GM23338 (cell line): ENCODE measurements around the gene MAPKAPK3.

Experiments used
- CREB1 ChIP-seq: fragments of 250-450 bp; sonication (Bioruptor Pico); IDR thresholded peaks from 2 replicates; pipeline ENCODE4 v1.5.0; 2020; ENCODE audit warnings: low read depth, mild to moderate bottlenecking, moderate library complexity
- EZH2 ChIP-seq: fragments of 200-600 bp; sonication (generic); IDR thresholded peaks from one replicate; pipeline ENCODE4 v1.8.0; 2017; ENCODE audit warnings: antibody characterized with exemption, mild to moderate bottlenecking, low read depth; ENCODE audit not compliant: unreplicated experiment
- EZH2phosphoT487 ChIP-seq: fragments of 200-600 bp; sonication (generic); IDR thresholded peaks from one replicate; pipeline ENCODE4 v1.8.1; 2018; ENCODE audit warnings: antibody characterized with exemption; ENCODE audit not compliant: unreplicated experiment
- JUNB ChIP-seq: IDR thresholded peaks from one replicate; pipeline ENCODE4 v1.6.1; 2016; ENCODE audit warnings: antibody characterized with exemption; ENCODE audit not compliant: unreplicated experiment
- NANOG ChIP-seq: IDR thresholded peaks from 2 replicates; pipeline ENCODE4 v1.6.1; 2016; ENCODE audit warnings: antibody characterized with exemption, borderline replicate concordance
- POLR2AphosphoS5 ChIP-seq: IDR thresholded peaks from 2 replicates; pipeline ENCODE4 v1.6.1; 2016; ENCODE audit warnings: antibody characterized with exemption, low read depth
- STAT1 ChIP-seq: IDR thresholded peaks from one replicate; pipeline ENCODE4 v1.6.1; 2016; ENCODE audit warnings: antibody characterized with exemption; ENCODE audit not compliant: unreplicated experiment
- ZNF114 ChIP-seq: fragments of 250-450 bp; sonication (Bioruptor Pico); IDR thresholded peaks from 2 replicates; pipeline ENCODE4 v1.5.0; 2020; ENCODE audit warnings: mild to moderate bottlenecking, moderate library complexity
- ZNF462 ChIP-seq: fragments of 250-450 bp; sonication (Bioruptor Pico); IDR thresholded peaks from 2 replicates; pipeline ENCODE4 v1.5.0; 2020; ENCODE audit warnings: mild to moderate bottlenecking, moderate library complexity
- TF ChIP-seq, protein P1 (sequence below), 2 experiments: fragments of 200-600 bp in 1 of 2; sonication (generic) in 1 of 2; conservative IDR thresholded peaks; 2 replicates each; pipeline versions ENCODE4 v1.5.1 to v1.6.1; 2016 to 2017; ENCODE audit warnings: antibody characterized with exemption in 2 of 2, low read depth in 2 of 2, mild to moderate bottlenecking in 2 of 2, moderate library complexity in 1 of 2
- TF ChIP-seq, protein P2 (sequence below): IDR thresholded peaks from one replicate; pipeline ENCODE4 v1.6.1; 2018; ENCODE audit warnings: antibody characterized with exemption; ENCODE audit not compliant: unreplicated experiment
- TF ChIP-seq, protein P3 (sequence below): IDR thresholded peaks from 2 replicates; pipeline ENCODE4 v1.6.1; 2016; ENCODE audit warnings: antibody characterized with exemption

DNA sequence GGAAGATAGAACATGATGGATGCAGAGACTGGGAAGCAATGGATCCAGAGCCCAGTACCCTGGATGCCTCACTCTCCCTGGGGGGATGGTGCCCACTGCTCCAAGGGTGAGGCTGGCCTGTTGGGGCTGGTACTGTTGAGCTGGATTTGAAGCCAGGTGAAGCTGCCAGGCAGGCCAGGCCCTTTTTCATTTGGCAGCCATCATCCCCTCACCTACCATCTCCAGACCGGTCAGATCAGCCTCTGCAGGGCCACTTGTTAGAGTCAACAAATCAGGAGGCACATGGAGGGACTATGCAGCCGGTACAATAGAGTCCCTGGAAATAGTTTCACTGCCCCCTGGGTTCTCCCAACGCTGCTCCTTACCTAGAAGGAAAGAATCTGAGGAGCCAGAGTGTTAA, 5.9 kb downstream of the MAPKAPK3 start:
- TF ChIP-seq, protein P1, sequence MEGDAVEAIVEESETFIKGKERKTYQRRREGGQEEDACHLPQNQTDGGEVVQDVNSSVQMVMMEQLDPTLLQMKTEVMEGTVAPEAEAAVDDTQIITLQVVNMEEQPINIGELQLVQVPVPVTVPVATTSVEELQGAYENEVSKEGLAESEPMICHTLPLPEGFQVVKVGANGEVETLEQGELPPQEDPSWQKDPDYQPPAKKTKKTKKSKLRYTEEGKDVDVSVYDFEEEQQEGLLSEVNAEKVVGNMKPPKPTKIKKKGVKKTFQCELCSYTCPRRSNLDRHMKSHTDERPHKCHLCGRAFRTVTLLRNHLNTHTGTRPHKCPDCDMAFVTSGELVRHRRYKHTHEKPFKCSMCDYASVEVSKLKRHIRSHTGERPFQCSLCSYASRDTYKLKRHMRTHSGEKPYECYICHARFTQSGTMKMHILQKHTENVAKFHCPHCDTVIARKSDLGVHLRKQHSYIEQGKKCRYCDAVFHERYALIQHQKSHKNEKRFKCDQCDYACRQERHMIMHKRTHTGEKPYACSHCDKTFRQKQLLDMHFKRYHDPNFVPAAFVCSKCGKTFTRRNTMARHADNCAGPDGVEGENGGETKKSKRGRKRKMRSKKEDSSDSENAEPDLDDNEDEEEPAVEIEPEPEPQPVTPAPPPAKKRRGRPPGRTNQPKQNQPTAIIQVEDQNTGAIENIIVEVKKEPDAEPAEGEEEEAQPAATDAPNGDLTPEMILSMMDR (conservative IDR thresholded peaks at IDR 0.05; ENCODE audit: low read depth in 2 of 2) = no peak
- TF ChIP-seq EZH2 = no peak
- TF ChIP-seq, protein P2, sequence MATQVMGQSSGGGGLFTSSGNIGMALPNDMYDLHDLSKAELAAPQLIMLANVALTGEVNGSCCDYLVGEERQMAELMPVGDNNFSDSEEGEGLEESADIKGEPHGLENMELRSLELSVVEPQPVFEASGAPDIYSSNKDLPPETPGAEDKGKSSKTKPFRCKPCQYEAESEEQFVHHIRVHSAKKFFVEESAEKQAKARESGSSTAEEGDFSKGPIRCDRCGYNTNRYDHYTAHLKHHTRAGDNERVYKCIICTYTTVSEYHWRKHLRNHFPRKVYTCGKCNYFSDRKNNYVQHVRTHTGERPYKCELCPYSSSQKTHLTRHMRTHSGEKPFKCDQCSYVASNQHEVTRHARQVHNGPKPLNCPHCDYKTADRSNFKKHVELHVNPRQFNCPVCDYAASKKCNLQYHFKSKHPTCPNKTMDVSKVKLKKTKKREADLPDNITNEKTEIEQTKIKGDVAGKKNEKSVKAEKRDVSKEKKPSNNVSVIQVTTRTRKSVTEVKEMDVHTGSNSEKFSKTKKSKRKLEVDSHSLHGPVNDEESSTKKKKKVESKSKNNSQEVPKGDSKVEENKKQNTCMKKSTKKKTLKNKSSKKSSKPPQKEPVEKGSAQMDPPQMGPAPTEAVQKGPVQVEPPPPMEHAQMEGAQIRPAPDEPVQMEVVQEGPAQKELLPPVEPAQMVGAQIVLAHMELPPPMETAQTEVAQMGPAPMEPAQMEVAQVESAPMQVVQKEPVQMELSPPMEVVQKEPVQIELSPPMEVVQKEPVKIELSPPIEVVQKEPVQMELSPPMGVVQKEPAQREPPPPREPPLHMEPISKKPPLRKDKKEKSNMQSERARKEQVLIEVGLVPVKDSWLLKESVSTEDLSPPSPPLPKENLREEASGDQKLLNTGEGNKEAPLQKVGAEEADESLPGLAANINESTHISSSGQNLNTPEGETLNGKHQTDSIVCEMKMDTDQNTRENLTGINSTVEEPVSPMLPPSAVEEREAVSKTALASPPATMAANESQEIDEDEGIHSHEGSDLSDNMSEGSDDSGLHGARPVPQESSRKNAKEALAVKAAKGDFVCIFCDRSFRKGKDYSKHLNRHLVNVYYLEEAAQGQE = no peak
- no peak for TF ChIP-seq CREB1
- TF ChIP-seq ZNF462 (CRISPR knock-in tag) = no peak
- TF ChIP-seq, protein P3, sequence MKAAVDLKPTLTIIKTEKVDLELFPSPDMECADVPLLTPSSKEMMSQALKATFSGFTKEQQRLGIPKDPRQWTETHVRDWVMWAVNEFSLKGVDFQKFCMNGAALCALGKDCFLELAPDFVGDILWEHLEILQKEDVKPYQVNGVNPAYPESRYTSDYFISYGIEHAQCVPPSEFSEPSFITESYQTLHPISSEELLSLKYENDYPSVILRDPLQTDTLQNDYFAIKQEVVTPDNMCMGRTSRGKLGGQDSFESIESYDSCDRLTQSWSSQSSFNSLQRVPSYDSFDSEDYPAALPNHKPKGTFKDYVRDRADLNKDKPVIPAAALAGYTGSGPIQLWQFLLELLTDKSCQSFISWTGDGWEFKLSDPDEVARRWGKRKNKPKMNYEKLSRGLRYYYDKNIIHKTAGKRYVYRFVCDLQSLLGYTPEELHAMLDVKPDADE = no peak
- TF ChIP-seq JUNB = no peak
- TF ChIP-seq POLR2AphosphoS5 = no peak
- TF ChIP-seq STAT1 = no peak
- no peak for TF ChIP-seq EZH2phosphoT487
- no peak for TF ChIP-seq NANOG
- TF ChIP-seq ZNF114 (CRISPR knock-in tag) = no peak
